IMR-90 (cell line): ENCODE data around the gene ECSCR. TPM values are rescaled to one million over a fixed set of nuclear protein-coding genes. Genes with fewer than 3 reads are reported as not detected.

ENCODE experiments used
- ATAC-seq: fragments of 200-7000 bp; cut with Tn5 transposase; 2 replicates; pipeline ENCODE4 v1.9.1; 2020; ENCODE audit warnings: low read depth, mild to moderate bottlenecking, moderate library complexity
- BruUV-seq: library from RNA; stranded (reverse); fragments of 400-500 nt; replicated peaks from 2 replicates; lab custom pipeline; 2021; lab: Mats Ljungman, UMichigan
- CTCF ChIA-PET: fragments of 300-600 bp; formaldehyde crosslinking; extraction: SDS; loops from one replicate; lab custom pipeline; 2021; ENCODE audit warnings: antibody characterized with exemption; lab: Yijun Ruan, JAX
- POLR2A ChIA-PET: fragments of 300-600 bp; sonication (Branson Sonifier 250); formaldehyde crosslinking; loops from one replicate; lab custom pipeline; 2022; ENCODE audit warnings: antibody characterized with exemption; ENCODE audit not compliant: unreplicated experiment; lab: Charles Lee
- DNase-seq: peaks from one replicate; pipeline ENCODE4 v3.0.0; 2013
- H2AFZ ChIP-seq: replicated peaks from 2 replicates; pipeline ENCODE3; 2013; ENCODE audit warnings: low read length, mild to moderate bottlenecking; ENCODE audit not compliant: poor library complexity
- H2AK5ac ChIP-seq: 2 replicates; pipeline ENCODE4 v1.6.1; 2013; ENCODE audit warnings: low read depth, low read length, inconsistent platforms
- H2AK9ac ChIP-seq: replicated peaks from 2 replicates; pipeline ENCODE3; 2013; ENCODE audit warnings: mild to moderate bottlenecking, low read depth, low read length, moderate library complexity; ENCODE audit not compliant: poor library complexity
- H2BK120ac ChIP-seq: 2 replicates; pipeline ENCODE4 v1.6.1; 2013; ENCODE audit warnings: low read depth, low read length, inconsistent platforms
- H2BK15ac ChIP-seq: 3 replicates; pipeline ENCODE4 v1.6.1; 2013; ENCODE audit warnings: low read depth, low read length, inconsistent platforms
- H2BK20ac ChIP-seq: 2 replicates; pipeline ENCODE4 v1.6.1; 2013; ENCODE audit warnings: low read depth, mild to moderate bottlenecking, inconsistent platforms, low read length, moderate library complexity
- H2BK5ac ChIP-seq: 2 replicates; pipeline ENCODE4 v1.6.1; 2013; ENCODE audit warnings: mild to moderate bottlenecking, low read depth, low read length, inconsistent platforms; ENCODE audit not compliant: poor library complexity, severe bottlenecking
- H3K14ac ChIP-seq: replicated peaks from 2 replicates; pipeline ENCODE4 v1.6.1; 2013; ENCODE audit warnings: low read depth, low read length, inconsistent platforms
- H3K18ac ChIP-seq: 2 replicates; pipeline ENCODE4 v1.6.1; 2013; ENCODE audit warnings: low read depth, low read length, control low read depth
- H3K23ac ChIP-seq: 2 replicates; pipeline ENCODE4 v1.6.1; 2013; ENCODE audit warnings: low read depth, low read length, inconsistent platforms
- H3K27ac ChIP-seq: 2 replicates; pipeline ENCODE4 v1.5.1; 2013; ENCODE audit warnings: mild to moderate bottlenecking, control low read depth, low read length; ENCODE audit not compliant: insufficient read depth
- H3K27me3 ChIP-seq: 2 replicates; pipeline ENCODE4 v1.6.1; 2013; ENCODE audit warnings: low read length; ENCODE audit not compliant: control insufficient read depth, insufficient read depth
- H3K36me3 ChIP-seq: 2 replicates; pipeline ENCODE4 v1.6.1; 2013; ENCODE audit warnings: low read length, mixed read lengths; ENCODE audit not compliant: control insufficient read depth, insufficient read depth
- H3K4ac ChIP-seq: 2 replicates; pipeline ENCODE4 v1.6.1; 2013; ENCODE audit warnings: low read depth, low read length, inconsistent platforms
- H3K4me1 ChIP-seq: 2 replicates; pipeline ENCODE4 v1.6.1; 2013; ENCODE audit warnings: low read length, mixed read lengths; ENCODE audit not compliant: control insufficient read depth, insufficient read depth
- H3K4me2 ChIP-seq: 2 replicates; pipeline ENCODE4 v1.6.1; 2013; ENCODE audit warnings: low read depth, mild to moderate bottlenecking, control low read depth, low read length, moderate library complexity
- H3K4me3 ChIP-seq: 2 replicates; pipeline ENCODE4 v1.5.1; 2013; ENCODE audit warnings: low read depth, mild to moderate bottlenecking, control low read depth, low read length, moderate library complexity; ENCODE audit not compliant: insufficient read depth
- H3K56ac ChIP-seq: 2 replicates; pipeline ENCODE4 v1.6.1; 2013; ENCODE audit warnings: low read length, inconsistent platforms; ENCODE audit not compliant: insufficient read depth; ENCODE audit errors: extremely low read depth
- H3K79me1 ChIP-seq, 2 experiments: 2 replicates each; pipeline ENCODE4 v1.6.1; 2013; ENCODE audit warnings: low read length in 2 of 2, inconsistent platforms in 1 of 2, low read depth in 1 of 2
- H3K9ac ChIP-seq: 2 replicates; pipeline ENCODE4 v1.6.1; 2013; ENCODE audit warnings: low read depth, low read length, control low read depth
- H3K9me1 ChIP-seq: 2 replicates; pipeline ENCODE4 v1.6.1; 2013; ENCODE audit warnings: low read length, inconsistent platforms; ENCODE audit not compliant: insufficient read depth
- H3K9me3 ChIP-seq: 2 replicates; pipeline ENCODE4 v1.6.1; 2013; ENCODE audit warnings: low read length; ENCODE audit not compliant: control insufficient read depth, insufficient read depth
- H4K20me1 ChIP-seq: 2 replicates; pipeline ENCODE4 v1.6.1; 2013; ENCODE audit warnings: low read length, inconsistent platforms; ENCODE audit not compliant: insufficient read depth
- H4K5ac ChIP-seq: 2 replicates; pipeline ENCODE4 v1.6.1; 2013; ENCODE audit warnings: mild to moderate bottlenecking, low read depth, low read length, control low read depth
- H4K8ac ChIP-seq, 2 experiments: 2 replicates each; pipeline ENCODE4 v1.6.1; 2013; ENCODE audit warnings: low read depth in 2 of 2, low read length in 2 of 2, control low read depth in 1 of 2, inconsistent platforms in 1 of 2
- H4K91ac ChIP-seq: 2 replicates; pipeline ENCODE4 v1.6.1; 2013; ENCODE audit warnings: low read depth, low read length, inconsistent platforms; ENCODE audit not compliant: insufficient read depth
- BHLHE40 ChIP-seq: fragments of 150-350 bp; IDR thresholded peaks from 2 replicates; pipeline ENCODE4 v1.6.1; 2016; ENCODE audit warnings: mild to moderate bottlenecking, low read depth, low read length
- CEBPB ChIP-seq: IDR thresholded peaks from 2 replicates; pipeline ENCODE4 v1.6.1; 2012; ENCODE audit warnings: low read depth, low read length, improper control_type of control experiment
- CHD1 ChIP-seq: IDR thresholded peaks from 2 replicates; pipeline ENCODE4 v1.6.1; 2012; ENCODE audit warnings: low read depth, low read length, improper control_type of control experiment
- FOS ChIP-seq: fragments of 150-350 bp; IDR thresholded peaks from 2 replicates; pipeline ENCODE4 v1.6.1; 2016; ENCODE audit warnings: low read depth, low read length
- MAFK ChIP-seq: IDR thresholded peaks from 2 replicates; pipeline ENCODE4 v1.6.1; 2012; ENCODE audit warnings: low read depth, low read length, improper control_type of control experiment
- MAZ ChIP-seq: IDR thresholded peaks from 2 replicates; pipeline ENCODE4 v1.6.1; 2012; ENCODE audit warnings: low read depth, mild to moderate bottlenecking, low read length, improper control_type of control experiment, moderate library complexity, borderline replicate concordance
- MXI1 ChIP-seq: IDR thresholded peaks from 2 replicates; pipeline ENCODE4 v1.6.1; 2012; ENCODE audit warnings: low read depth, mild to moderate bottlenecking, low read length, moderate library complexity, borderline replicate concordance
- NFE2L2 ChIP-seq: fragments of 150-350 bp; IDR thresholded peaks from 2 replicates; pipeline ENCODE4 v1.6.1; 2016; ENCODE audit warnings: low read depth, mild to moderate bottlenecking, low read length
- RAD21 ChIP-seq: IDR thresholded peaks from 2 replicates; pipeline ENCODE4 v1.6.1; 2012; ENCODE audit warnings: low read length, improper control_type of control experiment
- RCOR1 ChIP-seq: IDR thresholded peaks from 2 replicates; pipeline ENCODE4 v1.6.1; 2012; ENCODE audit warnings: mild to moderate bottlenecking, low read length, improper control_type of control experiment; ENCODE audit not compliant: insufficient replicate concordance
- RFX5 ChIP-seq: IDR thresholded peaks from 2 replicates; pipeline ENCODE4 v1.8.0; 2012; ENCODE audit warnings: low read depth, mild to moderate bottlenecking, low read length, moderate library complexity
- SMC3 ChIP-seq: fragments of 150-350 bp; IDR thresholded peaks from 2 replicates; pipeline ENCODE4 v1.6.1; 2016; ENCODE audit warnings: low read depth, mild to moderate bottlenecking, antibody characterized with exemption, low read length, moderate library complexity
- WGBS, 2 experiments: methylation state at CpG; one replicate each; pipeline versions ENCODE4 v1.1.5 to v1.1.7; 2013; ENCODE audit warnings: missing lambda C conversion rate in 2 of 2; ENCODE audit not compliant: insufficient read length in 1 of 2; ENCODE audit errors: extremely low coverage in 2 of 2; 5-methylcytosine and 5-hydroxymethylcytosine counted together
- dilution Hi-C: fragments of 300-500 bp; cut with HindIII; formaldehyde crosslinking; loops from one replicate; pipeline ENCODE4 v1.14.3; 2018; ENCODE audit warnings: low sequenced_read_pairs; ENCODE audit not compliant: unreplicated experiment
- in situ Hi-C: fragments of 300-500 bp; cut with MboI; formaldehyde crosslinking; loops from 3 replicates; pipeline ENCODE4 v1.14.3; 2019; ENCODE audit warnings: low sequenced_read_pairs, inconsistent platforms, mixed read lengths
- intact Hi-C: fragments of 100-400 bp; cut with micrococcal nuclease; formaldehyde crosslinking; loops from 2 replicates; pipeline ENCODE4 v1.10.0; 2022
- polyA plus RNA-seq, 3 experiments: library from polyadenylated mRNA; depleted of rRNA; stranded (reverse); fragments of >200 nt; gene quantifications; 2 replicates each; pipeline ENCODE4 v1.2.3, GENCODE V29; 2012; ENCODE audit warnings: low replicate concordance in 1 of 3
- total RNA-seq: library from RNA; depleted of rRNA; stranded (reverse); fragments of >200 nt; gene quantifications from 2 replicates; pipeline ENCODE4 v1.2.3, GENCODE V29; 2012
- TF ChIP-seq, protein P1 (sequence below): fragments of 150-350 bp; IDR thresholded peaks from 2 replicates; pipeline ENCODE4 v1.6.1; 2017; ENCODE audit warnings: mild to moderate bottlenecking, antibody characterized with exemption, low read length, low read depth
- TF ChIP-seq, protein P2 (sequence below): fragments of 150-350 bp; IDR thresholded peaks from 2 replicates; pipeline ENCODE4 v1.6.1; 2016; ENCODE audit warnings: low read depth, mild to moderate bottlenecking, low read length, moderate library complexity, borderline replicate concordance
- TF ChIP-seq, protein P3 (sequence below): conservative IDR thresholded peaks from 2 replicates; pipeline ENCODE4 v1.5.1; 2012; ENCODE audit warnings: mild to moderate bottlenecking, low read depth, low read length, improper control_type of control experiment

The ECSCR gene
- total and polyA plus RNA-seq, 2 of the 4 experiments (the other 2 are of a cell fraction), result 3.6 to 3.9 TPM

DNA sequence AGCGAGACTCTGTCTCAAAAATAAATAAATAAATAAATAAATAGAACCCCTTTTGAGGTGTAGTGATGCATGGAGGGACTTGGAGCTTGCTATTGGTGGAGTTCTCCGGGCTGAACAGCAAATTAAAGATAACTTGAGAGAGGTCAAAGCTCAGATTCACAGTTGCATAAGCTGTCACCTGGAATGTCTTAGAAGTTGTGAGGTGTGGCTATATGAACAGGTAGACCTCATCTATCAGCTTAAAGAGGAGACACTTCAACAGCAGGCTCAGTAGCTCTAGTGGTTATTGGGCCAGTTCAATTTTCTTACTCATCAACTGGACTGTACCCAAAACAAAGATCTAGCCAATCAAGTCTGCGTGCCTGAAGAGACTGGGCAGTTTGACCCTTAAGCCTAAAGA lies 31.7 kb upstream of the ECSCR start:
- Histone ChIP-seq H4K20me1 (no peaks in the 10 kb centered on the region), H3K18ac (peak overlapping the region; percentile 54; the same call in 1 of the 2 replicates), H2BK15ac (peak overlapping the region; percentile 83; the same call in 1 of the 3 replicates), H3K27ac (no peak overlapping the region), H3K79me1 (no peaks in the 10 kb centered on the region), H3K9me3 (no peaks in the 10 kb centered on the region), H2AK5ac (peak overlapping the region; percentile 87), H2BK5ac (peak overlapping the region; percentile 76), H2BK20ac (peak overlapping the region; percentile 86), H3K9ac (no peak overlapping the region), H3K4me1 (peaks cover 19% of the 10 kb centered on the region), H2AFZ (no peak overlapping the region), H3K23ac (no peak overlapping the region), H3K14ac (peak overlapping the region; percentile 61), H3K4me2 (no peak overlapping the region), H3K27me3 (no peaks in the 10 kb centered on the region), H3K4me3 (no peak overlapping the region), H4K91ac (peak overlapping the region; percentile 16), H3K4ac (peak overlapping the region; percentile 98), H4K8ac (peak overlapping the region in 1 of 2 experiments; percentile 77; a peak in 2 of 4 replicates), H3K9me1 (peaks cover 20% of the 10 kb centered on the region), H3K56ac (no peak overlapping the region), H4K5ac (no peak overlapping the region), H3K36me3 (no peaks in the 10 kb centered on the region), H2AK9ac (no peak overlapping the region), H2BK120ac (peak overlapping the region; percentile 98)
- dilution Hi-C loops, result no loop called here
- TF ChIP-seq MAZ (no peak), RCOR1 (no peak), SMC3 (no peak), CEBPB (no peak), RAD21 (no peak), NFE2L2 (no peak), RFX5 (no peak), BHLHE40 (no peak), MAFK (no peak), FOS (no peak), CHD1 (no peak), MXI1 (no peak)
- TF ChIP-seq, protein P1, sequence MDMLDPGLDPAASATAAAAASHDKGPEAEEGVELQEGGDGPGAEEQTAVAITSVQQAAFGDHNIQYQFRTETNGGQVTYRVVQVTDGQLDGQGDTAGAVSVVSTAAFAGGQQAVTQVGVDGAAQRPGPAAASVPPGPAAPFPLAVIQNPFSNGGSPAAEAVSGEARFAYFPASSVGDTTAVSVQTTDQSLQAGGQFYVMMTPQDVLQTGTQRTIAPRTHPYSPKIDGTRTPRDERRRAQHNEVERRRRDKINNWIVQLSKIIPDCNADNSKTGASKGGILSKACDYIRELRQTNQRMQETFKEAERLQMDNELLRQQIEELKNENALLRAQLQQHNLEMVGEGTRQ, result no peak
- TF ChIP-seq, protein P2, sequence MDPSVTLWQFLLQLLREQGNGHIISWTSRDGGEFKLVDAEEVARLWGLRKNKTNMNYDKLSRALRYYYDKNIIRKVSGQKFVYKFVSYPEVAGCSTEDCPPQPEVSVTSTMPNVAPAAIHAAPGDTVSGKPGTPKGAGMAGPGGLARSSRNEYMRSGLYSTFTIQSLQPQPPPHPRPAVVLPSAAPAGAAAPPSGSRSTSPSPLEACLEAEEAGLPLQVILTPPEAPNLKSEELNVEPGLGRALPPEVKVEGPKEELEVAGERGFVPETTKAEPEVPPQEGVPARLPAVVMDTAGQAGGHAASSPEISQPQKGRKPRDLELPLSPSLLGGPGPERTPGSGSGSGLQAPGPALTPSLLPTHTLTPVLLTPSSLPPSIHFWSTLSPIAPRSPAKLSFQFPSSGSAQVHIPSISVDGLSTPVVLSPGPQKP, result no peak
- TF ChIP-seq, protein P3, sequence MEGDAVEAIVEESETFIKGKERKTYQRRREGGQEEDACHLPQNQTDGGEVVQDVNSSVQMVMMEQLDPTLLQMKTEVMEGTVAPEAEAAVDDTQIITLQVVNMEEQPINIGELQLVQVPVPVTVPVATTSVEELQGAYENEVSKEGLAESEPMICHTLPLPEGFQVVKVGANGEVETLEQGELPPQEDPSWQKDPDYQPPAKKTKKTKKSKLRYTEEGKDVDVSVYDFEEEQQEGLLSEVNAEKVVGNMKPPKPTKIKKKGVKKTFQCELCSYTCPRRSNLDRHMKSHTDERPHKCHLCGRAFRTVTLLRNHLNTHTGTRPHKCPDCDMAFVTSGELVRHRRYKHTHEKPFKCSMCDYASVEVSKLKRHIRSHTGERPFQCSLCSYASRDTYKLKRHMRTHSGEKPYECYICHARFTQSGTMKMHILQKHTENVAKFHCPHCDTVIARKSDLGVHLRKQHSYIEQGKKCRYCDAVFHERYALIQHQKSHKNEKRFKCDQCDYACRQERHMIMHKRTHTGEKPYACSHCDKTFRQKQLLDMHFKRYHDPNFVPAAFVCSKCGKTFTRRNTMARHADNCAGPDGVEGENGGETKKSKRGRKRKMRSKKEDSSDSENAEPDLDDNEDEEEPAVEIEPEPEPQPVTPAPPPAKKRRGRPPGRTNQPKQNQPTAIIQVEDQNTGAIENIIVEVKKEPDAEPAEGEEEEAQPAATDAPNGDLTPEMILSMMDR, result no peak
- WGBS, 2 experiments, result 71% methylated on average over 1 of the region's 3 CpGs; no CpG with 5 or more reads in 1 of the 2 experiments
- ChIA-PET POLR2A (no interaction called here), CTCF (interaction anchor here (1.1 kb wide), 1 partner anchor 72 kb away, joined by 4 read pairs; no protein-coding TSS in a partner anchor)
- ATAC-seq (no peak), DNase-seq (no peak)
- no TSS peak for BruUV-seq
- in situ Hi-C loops, result no loop called here
- intact Hi-C loops, result no loop called here
